ENCODE results near the gene P2RX4.
"Not testable (repeated sequence)": the region's sequence is repeated elsewhere in the genome, so short reads cannot be mapped to it uniquely, and the experiment has no call there.

P2RX4 gene

GRCh38 chr12:121278169-121279070 lies 68.5 kb downstream of the P2RX4 start:
- no peak for DNase-seq (ENCODE audit: low read depth)

GRCh38 chr12:121279071-121279375 lies 69.1 kb downstream of the P2RX4 start:
- DNase-seq (ENCODE audit: low read depth) = no peak

- DNase-seq (ENCODE audit: low read depth) = no peak
Observed at GRCh38 chr12:121279507-121279915, 69.6 kb downstream of the P2RX4 start.

- DNase-seq (ENCODE audit: low read depth) = not testable (repeated sequence)
Observed at GRCh38 chr12:121280531-121280930, 70.6 kb downstream of the P2RX4 start.

GRCh38 chr12:121281116-121281515 lies 71.2 kb downstream of the P2RX4 start:
- DNase-seq (ENCODE audit: low read depth) = not testable (repeated sequence)

- DNase-seq (ENCODE audit: low read depth) = no peak
Observed at GRCh38 chr12:121282072-121282742, 72.3 kb downstream of the P2RX4 start.

GRCh38 chr12:121282910-121283309 lies 73.0 kb downstream of the P2RX4 start:
- not testable (repeated sequence) for DNase-seq (ENCODE audit: low read depth)

GRCh38 chr12:121283388-121283787 lies 73.5 kb downstream of the P2RX4 start:
- no peak for DNase-seq (ENCODE audit: low read depth)

Data from EH (cell line).